Esophagus muscularis mucosa (tissue), 3 donors: ENCODE results near the gene PTPRT.

Experiments
- POLR2A ChIP-seq: fragments of 450-650 bp; IDR thresholded peaks from one replicate; pipeline ENCODE4 v1.6.1; 2017; ENCODE audit warnings: antibody characterized with exemption, moderate library complexity, mild to moderate bottlenecking, low read depth
- POLR2AphosphoS5 ChIP-seq, 2 donors: sonication (generic); formaldehyde crosslinking; IDR thresholded peaks; one replicate each; pipeline ENCODE4 v1.6.1; 2017; ENCODE audit warnings: antibody characterized with exemption in 2 of 2
- TF ChIP-seq, protein P1 (sequence below), 3 experiments: fragments of 200-600 bp in 2 of 3; fragments of 450-650 bp in 1 of 3; sonication (generic) in 2 of 3; IDR thresholded peaks; one replicate each; pipeline ENCODE4 v1.5.1; 2017 to 2019; ENCODE audit warnings: antibody characterized with exemption in 3 of 3, mild to moderate bottlenecking in 2 of 3, moderate library complexity in 1 of 3

DNA sequence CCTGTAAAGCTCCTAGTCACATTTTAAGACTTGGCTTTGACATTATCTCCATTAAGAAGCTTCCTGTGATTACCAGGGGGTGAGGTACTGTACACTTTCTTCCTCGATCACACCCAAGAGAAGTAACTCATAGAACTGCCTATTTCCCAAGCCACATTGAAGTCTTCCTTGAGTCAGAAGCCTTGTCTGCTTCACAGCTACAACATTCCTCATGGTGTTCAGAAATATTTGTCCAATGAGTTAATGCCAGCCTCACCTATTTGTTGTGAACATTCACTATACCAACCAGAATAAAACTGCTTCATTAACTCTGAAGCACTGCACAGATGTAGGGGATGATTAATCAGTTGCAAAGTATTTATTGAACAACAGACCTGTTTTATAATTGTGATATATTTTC, 622.3 kb downstream of the PTPRT start:
- TF ChIP-seq, protein P1, sequence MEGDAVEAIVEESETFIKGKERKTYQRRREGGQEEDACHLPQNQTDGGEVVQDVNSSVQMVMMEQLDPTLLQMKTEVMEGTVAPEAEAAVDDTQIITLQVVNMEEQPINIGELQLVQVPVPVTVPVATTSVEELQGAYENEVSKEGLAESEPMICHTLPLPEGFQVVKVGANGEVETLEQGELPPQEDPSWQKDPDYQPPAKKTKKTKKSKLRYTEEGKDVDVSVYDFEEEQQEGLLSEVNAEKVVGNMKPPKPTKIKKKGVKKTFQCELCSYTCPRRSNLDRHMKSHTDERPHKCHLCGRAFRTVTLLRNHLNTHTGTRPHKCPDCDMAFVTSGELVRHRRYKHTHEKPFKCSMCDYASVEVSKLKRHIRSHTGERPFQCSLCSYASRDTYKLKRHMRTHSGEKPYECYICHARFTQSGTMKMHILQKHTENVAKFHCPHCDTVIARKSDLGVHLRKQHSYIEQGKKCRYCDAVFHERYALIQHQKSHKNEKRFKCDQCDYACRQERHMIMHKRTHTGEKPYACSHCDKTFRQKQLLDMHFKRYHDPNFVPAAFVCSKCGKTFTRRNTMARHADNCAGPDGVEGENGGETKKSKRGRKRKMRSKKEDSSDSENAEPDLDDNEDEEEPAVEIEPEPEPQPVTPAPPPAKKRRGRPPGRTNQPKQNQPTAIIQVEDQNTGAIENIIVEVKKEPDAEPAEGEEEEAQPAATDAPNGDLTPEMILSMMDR (IDR thresholded peaks at IDR 0.05) = no peak
- TF ChIP-seq POLR2A (no peak), POLR2AphosphoS5 (IDR thresholded peaks at IDR 0.05) (no peak)
